Transverse colon (tissue), 4 donors: ENCODE results near the gene RPIA. TPM values are rescaled to one million over a fixed set of nuclear protein-coding genes. Genes with fewer than 3 reads are reported as not detected.

Experiments
- DNase-seq: peaks from one replicate; pipeline ENCODE4 v3.0.0-alpha.2; 2019
- H3K27ac ChIP-seq, 4 donors: fragments of 200-600 bp; sonication (generic); 2 replicates each; pipeline ENCODE4 v1.5.1; 2016 to 2018; ENCODE audit warnings: inconsistent platforms in 4 of 4
- H3K27me3 ChIP-seq: fragments of 200-600 bp; sonication (generic); 2 replicates; pipeline ENCODE4 v1.5.1; 2017; ENCODE audit warnings: inconsistent platforms
- H3K36me3 ChIP-seq, 4 donors: fragments of 200-600 bp; sonication (generic); 2 replicates each; pipeline ENCODE4 v1.5.1; 2017 to 2019; ENCODE audit warnings: inconsistent platforms in 4 of 4
- H3K4me1 ChIP-seq, 4 donors: fragments of 200-600 bp; sonication (generic); 2 replicates each; pipeline ENCODE4 v1.5.1; 2017 to 2020; ENCODE audit warnings: inconsistent platforms in 4 of 4
- H3K4me3 ChIP-seq, 4 donors: fragments of 200-600 bp; sonication (generic); 1 replicate in 1 of 4; 2 replicates in 3 of 4; pipeline versions ENCODE4 v1.5.1 to v1.6.1; 2017 to 2019; ENCODE audit warnings: inconsistent platforms in 4 of 4
- H3K9me3 ChIP-seq, 2 donors: fragments of 200-600 bp; sonication (generic); 2 replicates each; pipeline ENCODE4 v1.5.1; 2017 to 2019; ENCODE audit warnings: inconsistent platforms in 2 of 2
- CTCF ChIP-seq, 5 experiments: fragments of 200-600 bp in 3 of 5; fragments of 450-650 bp in 2 of 5; sonication (generic) in 3 of 5; IDR thresholded peaks; 1 replicate in 2 of 5; 2 replicates in 3 of 5; pipeline ENCODE4 v1.5.1; 2016 to 2017; ENCODE audit warnings: antibody characterized with exemption in 5 of 5, inconsistent platforms in 3 of 5, mild to moderate bottlenecking in 2 of 5, moderate library complexity in 1 of 5
- EP300 ChIP-seq: sonication (generic); formaldehyde crosslinking; IDR thresholded peaks from one replicate; pipeline ENCODE4 v1.6.1; 2017; ENCODE audit warnings: antibody characterized with exemption, low read depth
- POLR2A ChIP-seq: fragments of 450-650 bp; IDR thresholded peaks from one replicate; pipeline ENCODE4 v1.6.1; 2016; ENCODE audit warnings: antibody characterized with exemption, mild to moderate bottlenecking, moderate library complexity
- POLR2AphosphoS5 ChIP-seq, 3 donors: sonication (generic); formaldehyde crosslinking; IDR thresholded peaks; one replicate each; pipeline ENCODE4 v1.6.1; 2016; ENCODE audit warnings: antibody characterized with exemption in 3 of 3
- WGBS, 2 donors: methylation state at CpG; one replicate each; pipeline ENCODE4 v1.1.5; 2018; ENCODE audit warnings: low coverage in 1 of 2; 5-methylcytosine and 5-hydroxymethylcytosine counted together
- in situ Hi-C, 4 donors: fragments of 200-750 bp; cut with MboI; loops; one replicate each; pipeline versions ENCODE4 v1.15.0 to v1.15.1; 2017; ENCODE audit warnings: low sequenced_read_pairs in 3 of 4, low pct_ligation_motif_present in 1 of 4, low pct_unique_long_range_greater_than_20kb in 1 of 4
- intact Hi-C: fragments of 100-400 bp; cut with DNase I; formaldehyde crosslinking; loops from one replicate; pipeline ENCODE4 v1.15.1; 2023; ENCODE audit warnings: low total_unique reads
- total RNA-seq, 4 donors: library from RNA; depleted of rRNA; stranded (reverse); fragments of >200 nt; gene quantifications; one replicate each; pipeline ENCODE4 v1.1.0, GENCODE V29; 2016

Gene RPIA
- total RNA-seq, 4 donors from 2014 or later, result 2.2 to 20.8 (median 9.7) TPM

- no peak for TF ChIP-seq EP300
- TF ChIP-seq POLR2A, result no peak
- TF ChIP-seq CTCF (IDR thresholded peaks at IDR 0.05), result no peak
- TF ChIP-seq POLR2AphosphoS5 (IDR thresholded peaks at IDR 0.05), result no peak
- intact Hi-C loops (no loop called here), in situ Hi-C loops (no loop called here)
- Histone ChIP-seq H3K27me3 (no peaks in the 10 kb centered on the region), H3K4me3 (no peak overlapping the region), H3K4me1 (peaks cover 0 to 3% (median 0%) of the 10 kb centered on the region in 4 donors), H3K36me3 (no peaks in the 10 kb centered on the region), H3K9me3 (no peaks in the 10 kb centered on the region), H3K27ac (no peak overlapping the region)
- no peak for DNase-seq
- 74 to 82% methylated on average over 2 of the region's 2 CpGs for WGBS, 2 donors
Measured at GRCh38 chr2:88684519-88684918, 7.0 kb upstream of the RPIA start.

GRCh38 chr2:88686320-88686719 is 5.2 kb upstream of the RPIA start:
- in situ Hi-C loops (no loop called here), intact Hi-C loops (no loop called here)
- DNase-seq, result no peak
- no peak overlapping the region for H3K27ac ChIP-seq
- 72 to 75% methylated on average over 4 of the region's 4 CpGs for WGBS, 2 donors
- H3K4me3 ChIP-seq, result no peak overlapping the region
- no peaks in the 10 kb centered on the region for H3K36me3 ChIP-seq
- H3K9me3 ChIP-seq, result no peaks in the 10 kb centered on the region
- H3K27me3 ChIP-seq, result no peaks in the 10 kb centered on the region
- H3K4me1 ChIP-seq, result peaks cover 0 to 13% (median 6%) of the 10 kb centered on the region in 4 donors
- TF ChIP-seq CTCF (IDR thresholded peaks at IDR 0.05), result no peak
- no peak for TF ChIP-seq EP300
- no peak for TF ChIP-seq POLR2A
- no peak for TF ChIP-seq POLR2AphosphoS5 (IDR thresholded peaks at IDR 0.05)

- Histone ChIP-seq H3K27ac (no peak overlapping the region), H3K4me1 (peaks cover 0 to 16% (median 9%) of the 10 kb centered on the region in 4 donors), H3K36me3 (no peaks in the 10 kb centered on the region), H3K9me3 (no peaks in the 10 kb centered on the region), H3K27me3 (no peaks in the 10 kb centered on the region), H3K4me3 (no peak overlapping the region)
- TF ChIP-seq EP300, result no peak
- no peak for TF ChIP-seq POLR2A
- TF ChIP-seq CTCF (IDR thresholded peaks at IDR 0.05), result no peak
- TF ChIP-seq POLR2AphosphoS5 (IDR thresholded peaks at IDR 0.05), result no peak
- intact Hi-C loops (no loop called here), in situ Hi-C loops (no loop called here)
- no peak for DNase-seq
Measured at GRCh38 chr2:88687384-88687783, 4.1 kb upstream of the RPIA start.

GRCh38 chr2:88690591-88691338 is 708 bp upstream of the RPIA start:
- Histone ChIP-seq H3K4me1 (peaks cover 0 to 27% (median 14%) of the 10 kb centered on the region in 4 donors), H3K4me3 (peak overlapping the region; percentile 64 to 82 (median 78)), H3K9me3 (no peaks in the 10 kb centered on the region), H3K36me3 (no peaks in the 10 kb centered on the region), H3K27me3 (no peaks in the 10 kb centered on the region), H3K27ac (peak overlapping the region; percentile 80 to 91 (median 86))
- peak; percentile 60 for DNase-seq
- WGBS, 2 donors, result 32 to 63% methylated on average over 10 to 20 of the region's 20 CpGs
- intact Hi-C loops, result no loop called here
- TF ChIP-seq POLR2A, result no peak
- TF ChIP-seq CTCF (IDR thresholded peaks at IDR 0.05), result peak in 4 of 5 experiments; percentile 21 to 66 (median 48)
- no peak for TF ChIP-seq EP300
- TF ChIP-seq POLR2AphosphoS5 (IDR thresholded peaks at IDR 0.05), result no peak
- in situ Hi-C loops, result no loop called here
